ENCODE measurements around the gene SPON1. TPM values are rescaled to one million over a fixed set of nuclear protein-coding genes. Genes with fewer than 3 reads are reported as not detected.

Gene SPON1
- total RNA-seq, 3 donors from 2014 or later (not counting 1 experiment from before 2014, with no cell fraction given): 0.09 to 0.18 TPM; not detected in 1

GRCh38 chr11:14299921-14300320 lies 337.4 kb downstream of the SPON1 start:
- H3K4me1 ChIP-seq (ENCODE audit: control insufficient read depth, insufficient read depth, low read length): peaks cover 36% of the 10 kb centered on the region
- Mint-ChIP-seq H3K27me3 (ENCODE audit: low read depth in 2 of 2) (no peaks in the 10 kb centered on the region), H3K27ac (no peak overlapping the region), H3K36me3 (no peaks in the 10 kb centered on the region), H3K9me3 (no peaks in the 10 kb centered on the region), H3K4me1 (peaks cover 24 to 45% of the 10 kb centered on the region in 2 donors), H3K4me3 (no peak overlapping the region)
- no peaks in the 10 kb centered on the region for H3K9me3 ChIP-seq (ENCODE audit: control insufficient read depth, insufficient read depth, low read length)
- DNase-seq: no peak
- no peak overlapping the region for H3K27ac ChIP-seq (ENCODE audit: low read length)
- no peaks in the 10 kb centered on the region for H3K27me3 ChIP-seq (ENCODE audit: control insufficient read depth, insufficient read depth, low read length)
- no peak overlapping the region for H3K4me3 ChIP-seq (ENCODE audit: low read length)
- WGBS (ENCODE audit: insufficient coverage): 100% methylated on average over 1 of the region's 1 CpG
- no peak for ATAC-seq
- TF ChIP-seq CTCF (IDR thresholded peaks at IDR 0.05): no peak
- intact Hi-C loops (cut with micrococcal nuclease): loop anchor here (1.0 to 5.0 kb wide), 4 partner anchors 59 to 155 kb away; partner anchors contain the start of gene RRAS2
- H3K36me3 ChIP-seq (ENCODE audit: control insufficient read depth, insufficient read depth, low read length): no peaks in the 10 kb centered on the region

- WGBS (ENCODE audit: insufficient coverage): 28% methylated on average over 4 of the region's 6 CpGs
- Histone ChIP-seq H3K36me3 (ENCODE audit: control insufficient read depth, insufficient read depth, low read length) (no peaks in the 10 kb centered on the region), H3K27me3 (ENCODE audit: control insufficient read depth, insufficient read depth, low read length) (no peaks in the 10 kb centered on the region), H3K4me3 (ENCODE audit: low read length) (no peak overlapping the region), H3K27ac (ENCODE audit: low read length) (no peak overlapping the region), H3K9me3 (ENCODE audit: control insufficient read depth, insufficient read depth, low read length) (no peaks in the 10 kb centered on the region), H3K4me1 (ENCODE audit: control insufficient read depth, insufficient read depth, low read length) (peaks cover 36% of the 10 kb centered on the region)
- no peaks in the 10 kb centered on the region for H3K9me3 Mint-ChIP-seq
- TF ChIP-seq CTCF (IDR thresholded peaks at IDR 0.05): peak; percentile 81
- H3K36me3 Mint-ChIP-seq: no peaks in the 10 kb centered on the region
- no peak overlapping the region for H3K27ac Mint-ChIP-seq
- peaks cover 24 to 54% of the 10 kb centered on the region in 2 donors for H3K4me1 Mint-ChIP-seq
- intact Hi-C loops (cut with micrococcal nuclease): loop anchor here (1.0 to 5.0 kb wide), 4 partner anchors 58 to 155 kb away; partner anchors contain the start of gene RRAS2
- no peak overlapping the region for H3K4me3 Mint-ChIP-seq
- DNase-seq (peak; percentile 43 to 74), ATAC-seq (peak; percentile 83 to 98 (median 95))
- no peaks in the 10 kb centered on the region for H3K27me3 Mint-ChIP-seq (ENCODE audit: low read depth in 2 of 2)
Observed at GRCh38 chr11:14300661-14301304, 338.3 kb downstream of the SPON1 start.

GRCh38 chr11:14304601-14305000 lies 342.1 kb downstream of the SPON1 start:
- ATAC-seq (no peak), DNase-seq (no peak)
- H3K27ac ChIP-seq (ENCODE audit: low read length): no peak overlapping the region
- H3K9me3 ChIP-seq (ENCODE audit: control insufficient read depth, insufficient read depth, low read length): no peaks in the 10 kb centered on the region
- Mint-ChIP-seq H3K4me3 (no peak overlapping the region), H3K27ac (peak overlapping the region; percentile 15 to 60), H3K9me3 (no peaks in the 10 kb centered on the region), H3K4me1 (peaks cover 10 to 43% of the 10 kb centered on the region in 2 donors), H3K36me3 (no peaks in the 10 kb centered on the region), H3K27me3 (ENCODE audit: low read depth in 2 of 2) (no peaks in the 10 kb centered on the region)
- intact Hi-C loops (cut with micrococcal nuclease): loop anchor here (5.0 kb wide), 1 partner anchor 133 kb away; no protein-coding TSS in a partner anchor
- H3K36me3 ChIP-seq (ENCODE audit: control insufficient read depth, insufficient read depth, low read length): no peaks in the 10 kb centered on the region
- no peak for TF ChIP-seq CTCF (IDR thresholded peaks at IDR 0.05)
- H3K27me3 ChIP-seq (ENCODE audit: control insufficient read depth, insufficient read depth, low read length): no peaks in the 10 kb centered on the region
- peaks cover 41% of the 10 kb centered on the region for H3K4me1 ChIP-seq (ENCODE audit: control insufficient read depth, insufficient read depth, low read length)
- no peak overlapping the region for H3K4me3 ChIP-seq (ENCODE audit: low read length)

GRCh38 chr11:14305649-14306048 lies 343.1 kb downstream of the SPON1 start:
- Mint-ChIP-seq H3K36me3 (no peaks in the 10 kb centered on the region), H3K27me3 (ENCODE audit: low read depth in 2 of 2) (no peaks in the 10 kb centered on the region), H3K4me3 (no peak overlapping the region), H3K9me3 (no peaks in the 10 kb centered on the region), H3K27ac (no peak overlapping the region), H3K4me1 (peaks cover 10 to 43% of the 10 kb centered on the region in 2 donors)
- 95% methylated on average over 7 of the region's 7 CpGs for whole genome bisulfite sequencing (ENCODE audit: insufficient coverage)
- no peak for TF ChIP-seq CTCF (IDR thresholded peaks at IDR 0.05)
- Histone ChIP-seq H3K4me3 (ENCODE audit: low read length) (no peak overlapping the region), H3K27me3 (ENCODE audit: control insufficient read depth, insufficient read depth, low read length) (no peaks in the 10 kb centered on the region), H3K27ac (ENCODE audit: low read length) (no peak overlapping the region), H3K36me3 (ENCODE audit: control insufficient read depth, insufficient read depth, low read length) (no peaks in the 10 kb centered on the region), H3K9me3 (ENCODE audit: control insufficient read depth, insufficient read depth, low read length) (no peaks in the 10 kb centered on the region), H3K4me1 (ENCODE audit: control insufficient read depth, insufficient read depth, low read length) (peaks cover 37% of the 10 kb centered on the region)
- intact Hi-C loops (cut with micrococcal nuclease): no loop called here
- DNase-seq (no peak), ATAC-seq (no peak)

Measured in natural killer cell (primary cell).